ENCODE results near the gene TMEM52. TPM values are rescaled to one million over a fixed set of nuclear protein-coding genes. Genes with fewer than 3 reads are reported as not detected.

Gene TMEM52
- total and polyA plus RNA-seq, 9 of the 15 experiments (the other 6 are each of a cell fraction or from before 2014, with no cell fraction given), result 0.37 to 22.5 (median 6.8) TPM

- TF ChIP-seq SRSF3 (IDR thresholded peaks at IDR 0.05; ENCODE audit: insufficient read depth, low read length) (no peak), ZBTB26 (CRISPR knock-in tag; IDR thresholded peaks at IDR 0.05) (no peak), HSF4 (CRISPR knock-in tag; IDR thresholded peaks at IDR 0.05; ENCODE audit: borderline replicate concordance) (no peak), BACH1 (tag; IDR thresholded peaks at IDR 0.05) (no peak), NFATC3 (IDR thresholded peaks at IDR 0.05) (no peak), POLR2B (IDR thresholded peaks at IDR 0.05; ENCODE audit: low read depth, partially characterized antibody) (no peak), RBM39 (optimal IDR thresholded peaks at IDR 0.05; ENCODE audit: low read depth, low read length) (no peak), ZFX (CRISPR knock-in tag; IDR thresholded peaks at IDR 0.05) (peak; percentile 90), GMEB1 (CRISPR knock-in tag; IDR thresholded peaks at IDR 0.05) (peak; percentile 27; the same call in 1 of the 2 replicates), LCOR (CRISPR knock-in tag; IDR thresholded peaks at IDR 0.05) (no peak), RFX7 (CRISPR knock-in tag; IDR thresholded peaks at IDR 0.05) (no peak), THRAP3 (IDR thresholded peaks at IDR 0.05; ENCODE audit: borderline replicate concordance) (no peak), FOSL1 (tag; conservative IDR thresholded peaks at IDR 0.05) (no peak)
- TF ChIP-seq, protein P1, sequence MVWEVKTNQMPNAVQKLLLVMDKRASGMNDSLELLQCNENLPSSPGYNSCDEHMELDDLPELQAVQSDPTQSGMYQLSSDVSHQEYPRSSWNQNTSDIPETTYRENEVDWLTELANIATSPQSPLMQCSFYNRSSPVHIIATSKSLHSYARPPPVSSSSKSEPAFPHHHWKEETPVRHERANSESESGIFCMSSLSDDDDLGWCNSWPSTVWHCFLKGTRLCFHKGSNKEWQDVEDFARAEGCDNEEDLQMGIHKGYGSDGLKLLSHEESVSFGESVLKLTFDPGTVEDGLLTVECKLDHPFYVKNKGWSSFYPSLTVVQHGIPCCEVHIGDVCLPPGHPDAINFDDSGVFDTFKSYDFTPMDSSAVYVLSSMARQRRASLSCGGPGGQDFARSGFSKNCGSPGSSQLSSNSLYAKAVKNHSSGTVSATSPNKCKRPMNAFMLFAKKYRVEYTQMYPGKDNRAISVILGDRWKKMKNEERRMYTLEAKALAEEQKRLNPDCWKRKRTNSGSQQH (CRISPR knock-in tag; IDR thresholded peaks at IDR 0.05), result peak; percentile 93; the same call in 1 of the 2 replicates
- TF ChIP-seq, protein P2, sequence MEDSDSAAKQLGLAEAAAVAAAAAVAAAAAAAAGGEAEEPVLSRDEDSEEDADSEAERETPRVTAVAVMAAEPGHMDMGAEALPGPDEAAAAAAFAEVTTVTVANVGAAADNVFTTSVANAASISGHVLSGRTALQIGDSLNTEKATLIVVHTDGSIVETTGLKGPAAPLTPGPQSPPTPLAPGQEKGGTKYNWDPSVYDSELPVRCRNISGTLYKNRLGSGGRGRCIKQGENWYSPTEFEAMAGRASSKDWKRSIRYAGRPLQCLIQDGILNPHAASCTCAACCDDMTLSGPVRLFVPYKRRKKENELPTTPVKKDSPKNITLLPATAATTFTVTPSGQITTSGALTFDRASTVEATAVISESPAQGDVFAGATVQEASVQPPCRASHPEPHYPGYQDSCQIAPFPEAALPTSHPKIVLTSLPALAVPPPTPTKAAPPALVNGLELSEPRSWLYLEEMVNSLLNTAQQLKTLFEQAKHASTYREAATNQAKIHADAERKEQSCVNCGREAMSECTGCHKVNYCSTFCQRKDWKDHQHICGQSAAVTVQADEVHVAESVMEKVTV (CRISPR knock-in tag; IDR thresholded peaks at IDR 0.05), result 0 out of 2 replicates have a peak, but pooled peaks have one; percentile 29
- TF ChIP-seq, protein P3, sequence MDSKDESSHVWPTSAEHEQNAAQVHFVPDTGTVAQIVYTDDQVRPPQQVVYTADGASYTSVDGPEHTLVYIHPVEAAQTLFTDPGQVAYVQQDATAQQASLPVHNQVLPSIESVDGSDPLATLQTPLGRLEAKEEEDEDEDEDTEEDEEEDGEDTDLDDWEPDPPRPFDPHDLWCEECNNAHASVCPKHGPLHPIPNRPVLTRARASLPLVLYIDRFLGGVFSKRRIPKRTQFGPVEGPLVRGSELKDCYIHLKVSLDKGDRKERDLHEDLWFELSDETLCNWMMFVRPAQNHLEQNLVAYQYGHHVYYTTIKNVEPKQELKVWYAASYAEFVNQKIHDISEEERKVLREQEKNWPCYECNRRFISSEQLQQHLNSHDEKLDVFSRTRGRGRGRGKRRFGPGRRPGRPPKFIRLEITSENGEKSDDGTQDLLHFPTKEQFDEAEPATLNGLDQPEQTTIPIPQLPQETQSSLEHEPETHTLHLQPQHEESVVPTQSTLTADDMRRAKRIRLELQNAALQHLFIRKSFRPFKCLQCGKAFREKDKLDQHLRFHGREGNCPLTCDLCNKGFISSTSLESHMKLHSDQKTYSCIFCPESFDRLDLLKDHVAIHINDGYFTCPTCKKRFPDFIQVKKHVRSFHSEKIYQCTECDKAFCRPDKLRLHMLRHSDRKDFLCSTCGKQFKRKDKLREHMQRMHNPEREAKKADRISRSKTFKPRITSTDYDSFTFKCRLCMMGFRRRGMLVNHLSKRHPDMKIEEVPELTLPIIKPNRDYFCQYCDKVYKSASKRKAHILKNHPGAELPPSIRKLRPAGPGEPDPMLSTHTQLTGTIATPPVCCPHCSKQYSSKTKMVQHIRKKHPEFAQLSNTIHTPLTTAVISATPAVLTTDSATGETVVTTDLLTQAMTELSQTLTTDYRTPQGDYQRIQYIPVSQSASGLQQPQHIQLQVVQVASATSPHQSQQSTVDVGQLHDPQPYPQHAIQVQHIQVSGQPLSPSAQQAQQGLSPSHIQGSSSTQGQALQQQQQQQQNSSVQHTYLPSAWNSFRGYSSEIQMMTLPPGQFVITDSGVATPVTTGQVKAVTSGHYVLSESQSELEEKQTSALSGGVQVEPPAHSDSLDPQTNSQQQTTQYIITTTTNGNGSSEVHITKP (IDR thresholded peaks at IDR 0.05; ENCODE audit: partially characterized antibody), result no peak
- TF ChIP-seq, protein P4, sequence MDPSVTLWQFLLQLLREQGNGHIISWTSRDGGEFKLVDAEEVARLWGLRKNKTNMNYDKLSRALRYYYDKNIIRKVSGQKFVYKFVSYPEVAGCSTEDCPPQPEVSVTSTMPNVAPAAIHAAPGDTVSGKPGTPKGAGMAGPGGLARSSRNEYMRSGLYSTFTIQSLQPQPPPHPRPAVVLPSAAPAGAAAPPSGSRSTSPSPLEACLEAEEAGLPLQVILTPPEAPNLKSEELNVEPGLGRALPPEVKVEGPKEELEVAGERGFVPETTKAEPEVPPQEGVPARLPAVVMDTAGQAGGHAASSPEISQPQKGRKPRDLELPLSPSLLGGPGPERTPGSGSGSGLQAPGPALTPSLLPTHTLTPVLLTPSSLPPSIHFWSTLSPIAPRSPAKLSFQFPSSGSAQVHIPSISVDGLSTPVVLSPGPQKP (CRISPR knock-in tag; IDR thresholded peaks at IDR 0.05), result no peak
These were observed 29.1 kb downstream of the TMEM52 start (continued) for GRCh38 chr1:1889847-1890505.

All from K562 (cell line).